Measurements from ENCODE around the gene ENGASE.

Gene ENGASE

GRCh38 chr17:79033741-79034501 is 40.7 kb upstream of the ENGASE start:
- Histone ChIP-seq H2BK15ac (ENCODE audit: low read length) (no peak overlapping the region), H3K36me3 (replicated peaks in 1 of 2; ENCODE audit: control insufficient read depth in 2 of 2, insufficient read depth in 2 of 2, low read length in 2 of 2) (no peaks in the 10 kb centered on the region), H3K9me3 (replicated peaks in 1 of 2; ENCODE audit: control insufficient read depth in 2 of 2, insufficient read depth in 1 of 2, low read depth in 1 of 2, low read length in 2 of 2) (no peaks in the 10 kb centered on the region), H4K8ac (ENCODE audit: low read depth, low read length) (no peak overlapping the region), H3K23ac (ENCODE audit: low read depth, low read length, poor library complexity) (no peak overlapping the region), H2BK120ac (ENCODE audit: low read depth, low read length) (no peak overlapping the region), H3K4ac (ENCODE audit: low read length) (no peak overlapping the region), H2BK5ac (ENCODE audit: low read length) (no peak overlapping the region), H3K27ac (replicated peaks; ENCODE audit: low read length) (no peak overlapping the region), H3K9ac (ENCODE audit: low read depth, low read length, poor library complexity) (peak overlapping the region; percentile 15), H3K4me2 (ENCODE audit: insufficient read depth, low read length, poor library complexity, severe bottlenecking) (no peak overlapping the region), H3K79me1 (ENCODE audit: low read depth, low read length) (no peaks in the 10 kb centered on the region), H4K91ac (ENCODE audit: low read depth, low read length, poor library complexity) (no peak overlapping the region), H3K14ac (ENCODE audit: low read length) (no peak overlapping the region), H3K27me3 (ENCODE audit: control insufficient read depth in 3 of 3, insufficient read depth in 3 of 3, low read depth in 1 of 3, low read length in 3 of 3) (peaks cover 0 to 59% (median 0%) of the 10 kb centered on the region in 3 experiments), H2AFZ (ENCODE audit: low read length) (no peak overlapping the region), H2BK12ac (ENCODE audit: low read length) (no peak overlapping the region), H3K4me1 (ENCODE audit: control insufficient read depth in 2 of 2, insufficient read depth in 1 of 2, low read depth in 1 of 2, low read length in 2 of 2) (peaks cover 0 to 2% of the 10 kb centered on the region in 2 donors), H3K4me3 (ENCODE audit: low read length in 2 of 2) (no peak overlapping the region), H3K18ac (ENCODE audit: low read length) (peak overlapping the region; percentile 81), H2AK5ac (ENCODE audit: low read depth, low read length) (peak overlapping the region; percentile 40)
- no CpG with 5 or more reads among the region's 28 CpGs for WGBS, 2 donors (ENCODE audit: extremely low coverage in 2 of 2, insufficient read length in 2 of 2, insufficient replicate concordance in 1 of 2)
- DNase-seq (ENCODE audit: low spot score), result no peak

- Histone ChIP-seq H2BK120ac (ENCODE audit: low read depth, low read length) (no peak overlapping the region), H3K27ac (replicated peaks; ENCODE audit: low read length) (no peak overlapping the region), H2BK5ac (ENCODE audit: low read length) (no peak overlapping the region), H3K79me1 (ENCODE audit: low read depth, low read length) (no peaks in the 10 kb centered on the region), H3K36me3 (replicated peaks in 1 of 2; ENCODE audit: control insufficient read depth in 2 of 2, insufficient read depth in 2 of 2, low read length in 2 of 2) (no peaks in the 10 kb centered on the region), H2BK12ac (ENCODE audit: low read length) (no peak overlapping the region), H3K9ac (ENCODE audit: low read depth, low read length, poor library complexity) (no peak overlapping the region), H3K4me1 (ENCODE audit: control insufficient read depth in 2 of 2, insufficient read depth in 1 of 2, low read depth in 1 of 2, low read length in 2 of 2) (peaks cover 0 to 2% of the 10 kb centered on the region in 2 donors), H2AFZ (ENCODE audit: low read length) (no peak overlapping the region), H3K4ac (ENCODE audit: low read length) (no peak overlapping the region), H2BK15ac (ENCODE audit: low read length) (no peak overlapping the region), H4K91ac (ENCODE audit: low read depth, low read length, poor library complexity) (no peak overlapping the region), H2AK5ac (ENCODE audit: low read depth, low read length) (no peak overlapping the region), H3K27me3 (ENCODE audit: control insufficient read depth in 3 of 3, insufficient read depth in 3 of 3, low read depth in 1 of 3, low read length in 3 of 3) (peaks cover 0 to 48% (median 0%) of the 10 kb centered on the region in 3 experiments), H3K9me3 (replicated peaks in 1 of 2; ENCODE audit: control insufficient read depth in 2 of 2, insufficient read depth in 1 of 2, low read depth in 1 of 2, low read length in 2 of 2) (no peaks in the 10 kb centered on the region), H3K14ac (ENCODE audit: low read length) (no peak overlapping the region), H3K4me2 (ENCODE audit: insufficient read depth, low read length, poor library complexity, severe bottlenecking) (no peak overlapping the region), H3K4me3 (ENCODE audit: low read length in 2 of 2) (no peak overlapping the region), H3K18ac (ENCODE audit: low read length) (no peak overlapping the region), H4K8ac (ENCODE audit: low read depth, low read length) (no peak overlapping the region), H3K23ac (ENCODE audit: low read depth, low read length, poor library complexity) (no peak overlapping the region)
- DNase-seq (ENCODE audit: low spot score), result no peak
- no CpG with 5 or more reads among the region's 8 CpGs for WGBS, 2 donors (ENCODE audit: extremely low coverage in 2 of 2, insufficient read length in 2 of 2, insufficient replicate concordance in 1 of 2)
These were observed 39.6 kb upstream of the ENGASE start for GRCh38 chr17:79034931-79035485.

GRCh38 chr17:79035686-79036085 is 38.9 kb upstream of the ENGASE start:
- Histone ChIP-seq H3K23ac (ENCODE audit: low read depth, low read length, poor library complexity) (no peak overlapping the region), H2BK120ac (ENCODE audit: low read depth, low read length) (no peak overlapping the region), H4K8ac (ENCODE audit: low read depth, low read length) (no peak overlapping the region), H3K27ac (replicated peaks; ENCODE audit: low read length) (no peak overlapping the region), H3K14ac (ENCODE audit: low read length) (no peak overlapping the region), H2AFZ (ENCODE audit: low read length) (no peak overlapping the region), H2BK12ac (ENCODE audit: low read length) (no peak overlapping the region), H3K27me3 (ENCODE audit: control insufficient read depth in 3 of 3, insufficient read depth in 3 of 3, low read depth in 1 of 3, low read length in 3 of 3) (peaks cover 0 to 45% (median 0%) of the 10 kb centered on the region in 3 experiments), H3K4me3 (ENCODE audit: low read length in 2 of 2) (no peak overlapping the region), H4K91ac (ENCODE audit: low read depth, low read length, poor library complexity) (no peak overlapping the region), H3K9me3 (replicated peaks in 1 of 2; ENCODE audit: control insufficient read depth in 2 of 2, insufficient read depth in 1 of 2, low read depth in 1 of 2, low read length in 2 of 2) (no peaks in the 10 kb centered on the region), H2BK15ac (ENCODE audit: low read length) (no peak overlapping the region), H3K4ac (ENCODE audit: low read length) (no peak overlapping the region), H3K4me2 (ENCODE audit: insufficient read depth, low read length, poor library complexity, severe bottlenecking) (no peak overlapping the region), H3K79me1 (ENCODE audit: low read depth, low read length) (no peaks in the 10 kb centered on the region), H3K36me3 (replicated peaks in 1 of 2; ENCODE audit: control insufficient read depth in 2 of 2, insufficient read depth in 2 of 2, low read length in 2 of 2) (no peaks in the 10 kb centered on the region), H3K4me1 (ENCODE audit: control insufficient read depth in 2 of 2, insufficient read depth in 1 of 2, low read depth in 1 of 2, low read length in 2 of 2) (peaks cover 0 to 2% of the 10 kb centered on the region in 2 donors), H3K18ac (ENCODE audit: low read length) (no peak overlapping the region), H2BK5ac (ENCODE audit: low read length) (no peak overlapping the region), H3K9ac (ENCODE audit: low read depth, low read length, poor library complexity) (no peak overlapping the region), H2AK5ac (ENCODE audit: low read depth, low read length) (no peak overlapping the region)
- WGBS, 2 donors (ENCODE audit: extremely low coverage in 2 of 2, insufficient read length in 2 of 2, insufficient replicate concordance in 1 of 2), result no CpG with 5 or more reads among the region's 6 CpGs
- DNase-seq (ENCODE audit: low spot score), result no peak

- no peak for DNase-seq (ENCODE audit: low spot score)
- no peak overlapping the region for H3K4ac ChIP-seq (ENCODE audit: low read length)
- no peak overlapping the region for H4K8ac ChIP-seq (ENCODE audit: low read depth, low read length)
- no peak overlapping the region for H2AFZ ChIP-seq (ENCODE audit: low read length)
- H2BK5ac ChIP-seq (ENCODE audit: low read length), result no peak overlapping the region
- H3K79me1 ChIP-seq (ENCODE audit: low read depth, low read length), result no peaks in the 10 kb centered on the region
- no CpG with 5 or more reads among the region's 6 CpGs for WGBS, 2 donors (ENCODE audit: extremely low coverage in 2 of 2, insufficient read length in 2 of 2, insufficient replicate concordance in 1 of 2)
- H2BK12ac ChIP-seq (ENCODE audit: low read length), result no peak overlapping the region
- no peak overlapping the region for H4K91ac ChIP-seq (ENCODE audit: low read depth, low read length, poor library complexity)
- no peak overlapping the region for H2AK5ac ChIP-seq (ENCODE audit: low read depth, low read length)
- H3K9me3 ChIP-seq (replicated peaks in 1 of 2; ENCODE audit: control insufficient read depth in 2 of 2, insufficient read depth in 1 of 2, low read depth in 1 of 2, low read length in 2 of 2), result no peaks in the 10 kb centered on the region
- H3K23ac ChIP-seq (ENCODE audit: low read depth, low read length, poor library complexity), result no peak overlapping the region
- H3K27me3 ChIP-seq (ENCODE audit: control insufficient read depth in 3 of 3, insufficient read depth in 3 of 3, low read depth in 1 of 3, low read length in 3 of 3), result peaks cover 0 to 45% (median 0%) of the 10 kb centered on the region in 3 experiments
- H2BK15ac ChIP-seq (ENCODE audit: low read length), result no peak overlapping the region
- H2BK120ac ChIP-seq (ENCODE audit: low read depth, low read length), result no peak overlapping the region
- no peak overlapping the region for H3K9ac ChIP-seq (ENCODE audit: low read depth, low read length, poor library complexity)
- no peak overlapping the region for H3K4me2 ChIP-seq (ENCODE audit: insufficient read depth, low read length, poor library complexity, severe bottlenecking)
- H3K36me3 ChIP-seq (replicated peaks in 1 of 2; ENCODE audit: control insufficient read depth in 2 of 2, insufficient read depth in 2 of 2, low read length in 2 of 2), result no peaks in the 10 kb centered on the region
- no peak overlapping the region for H3K14ac ChIP-seq (ENCODE audit: low read length)
- peaks cover 0 to 2% of the 10 kb centered on the region in 2 donors for H3K4me1 ChIP-seq (ENCODE audit: control insufficient read depth in 2 of 2, insufficient read depth in 1 of 2, low read depth in 1 of 2, low read length in 2 of 2)
- no peak overlapping the region for H3K27ac ChIP-seq (replicated peaks; ENCODE audit: low read length)
- no peak overlapping the region for H3K18ac ChIP-seq (ENCODE audit: low read length)
- H3K4me3 ChIP-seq (ENCODE audit: low read length in 2 of 2), result no peak overlapping the region
These were observed 38.4 kb upstream of the ENGASE start for GRCh38 chr17:79036181-79036580.

All from neuronal stem cell (in vitro differentiated cells).